HG02938 (cell line): Measurements from ENCODE around the gene PLCH1.
"Not testable (repeated sequence)": the region's sequence is repeated elsewhere in the genome, so short reads cannot be mapped to it uniquely, and the experiment has no call there.

ENCODE experiments used
- ATAC-seq: cut with Tn5 transposase; IDR thresholded peaks from one replicate; pipeline ENCODE4 v1.9.1; 2021; ENCODE audit warnings: mild to moderate bottlenecking, moderate library complexity; ENCODE audit not compliant: unreplicated experiment

The PLCH1 gene

GRCh38 chr3:155431856-155432570, 312.9 kb downstream of the PLCH1 start:
- no peak for ATAC-seq

GRCh38 chr3:155428563-155428962, 316.3 kb downstream of the PLCH1 start:
- no peak for ATAC-seq

- ATAC-seq: no peak
These were observed 318.2 kb downstream of the PLCH1 start for GRCh38 chr3:155426524-155427230.

DNA sequence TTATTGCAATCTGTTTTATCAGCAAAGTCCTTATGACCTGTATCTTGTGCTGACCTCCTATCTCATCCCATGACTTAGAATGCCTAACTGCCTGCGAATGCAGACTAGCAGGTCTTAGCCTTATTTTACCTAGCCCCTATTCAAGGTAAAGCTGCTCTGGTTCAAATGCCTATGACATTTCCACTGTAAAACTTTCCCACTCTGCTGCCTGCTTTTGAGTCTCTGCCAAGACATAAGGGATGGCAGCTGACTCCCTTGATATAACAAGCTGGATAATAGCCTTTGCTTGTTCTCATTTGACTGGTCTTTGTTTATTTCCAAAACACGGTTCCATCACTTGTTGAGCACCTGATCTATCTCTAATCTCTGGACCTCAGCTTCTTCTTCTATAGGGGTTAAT, 319.5 kb downstream of the PLCH1 start:
- no peak for ATAC-seq

DNA sequence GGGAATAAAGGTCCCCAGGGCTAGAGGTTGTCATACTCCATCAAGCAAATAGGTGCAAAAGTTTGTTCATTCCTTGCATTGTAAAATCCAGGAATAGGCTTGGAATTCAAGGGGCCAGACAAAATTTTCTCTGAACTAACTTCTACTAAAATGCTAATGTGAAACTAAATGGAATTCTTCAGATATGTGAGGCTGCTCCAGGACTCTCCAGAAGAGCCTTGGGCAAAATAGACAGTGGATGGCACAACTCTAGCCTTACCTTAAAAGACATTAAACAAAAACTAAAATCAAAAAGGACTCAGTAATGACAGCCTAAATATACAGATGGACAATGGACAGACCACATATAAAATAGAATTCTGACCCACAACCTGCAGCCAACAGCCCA, 320.6 kb downstream of the PLCH1 start:
- ATAC-seq: no peak

- ATAC-seq: no peak
These were observed 321.1 kb downstream of the PLCH1 start for GRCh38 chr3:155423526-155424322.

GRCh38 chr3:155420881-155421486, 323.9 kb downstream of the PLCH1 start:
- no peak for ATAC-seq

DNA sequence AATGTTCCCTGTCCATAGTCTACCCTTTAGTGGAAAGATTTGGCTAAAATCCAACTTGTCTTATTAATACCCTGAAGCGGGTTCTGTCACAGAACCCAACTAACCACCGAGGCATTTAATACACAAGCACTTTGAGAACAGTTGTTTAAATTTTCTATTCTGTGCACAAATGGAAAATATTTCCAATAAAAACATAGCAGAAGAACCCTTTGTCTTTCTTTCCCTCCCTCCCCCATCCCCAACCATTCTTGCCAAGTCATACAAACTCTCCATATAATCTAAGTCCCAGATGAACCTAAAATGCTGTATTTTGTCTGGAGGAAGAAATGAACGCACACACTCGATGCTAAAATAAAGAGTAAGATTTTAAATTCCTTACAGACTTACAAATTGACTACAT, 324.5 kb downstream of the PLCH1 start:
- no peak for ATAC-seq

- no peak for ATAC-seq
These were observed 326.5 kb downstream of the PLCH1 start for GRCh38 chr3:155418407-155418806.

GRCh38 chr3:155417119-155417517, 327.8 kb downstream of the PLCH1 start:
- no peak for ATAC-seq

GRCh38 chr3:155416500-155417118, 328.3 kb downstream of the PLCH1 start:
- ATAC-seq: no peak

- no peak for ATAC-seq
These were observed 332.0 kb downstream of the PLCH1 start for GRCh38 chr3:155412904-155413303.

- peak; percentile 63 for ATAC-seq
These were observed 333.2 kb downstream of the PLCH1 start for GRCh38 chr3:155411500-155412223.

DNA sequence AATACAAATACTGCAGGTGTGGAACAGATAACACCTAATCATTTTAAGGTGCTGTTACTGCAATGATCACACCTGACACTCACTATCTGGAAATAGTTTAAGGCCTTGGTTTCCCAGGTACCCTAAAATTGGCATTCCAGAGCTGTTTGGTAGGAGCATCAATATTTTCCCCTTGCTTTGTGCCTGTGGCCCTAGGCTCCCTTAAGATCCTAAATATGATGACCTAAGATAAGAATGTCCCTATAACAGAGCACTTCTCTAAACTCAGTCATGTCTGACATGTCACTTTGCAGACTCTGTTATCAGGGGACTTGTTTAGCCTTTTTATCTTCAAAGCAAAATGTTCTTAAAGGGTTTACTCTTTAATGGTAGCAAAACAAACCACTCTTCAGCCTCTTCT, 335.5 kb downstream of the PLCH1 start:
- ATAC-seq: no peak

DNA sequence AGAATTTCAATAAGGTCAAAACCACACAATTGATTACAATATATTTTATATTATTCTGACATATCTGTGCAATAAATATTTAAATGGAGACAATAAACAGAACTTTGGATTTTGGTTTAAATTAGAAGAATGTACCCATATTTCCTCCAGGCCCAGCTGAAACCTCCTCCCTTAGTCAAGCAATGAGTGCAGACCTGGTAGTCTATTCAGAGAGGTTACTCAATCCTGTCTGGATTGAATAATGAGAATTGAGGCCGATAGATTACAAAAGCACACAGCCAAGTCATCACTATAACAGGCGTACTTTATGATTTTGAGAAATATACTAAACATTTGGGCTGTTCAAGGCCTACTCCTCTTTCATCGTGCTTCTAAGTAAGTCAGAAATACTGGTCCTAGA, 336.9 kb downstream of the PLCH1 start:
- ATAC-seq: no peak

DNA sequence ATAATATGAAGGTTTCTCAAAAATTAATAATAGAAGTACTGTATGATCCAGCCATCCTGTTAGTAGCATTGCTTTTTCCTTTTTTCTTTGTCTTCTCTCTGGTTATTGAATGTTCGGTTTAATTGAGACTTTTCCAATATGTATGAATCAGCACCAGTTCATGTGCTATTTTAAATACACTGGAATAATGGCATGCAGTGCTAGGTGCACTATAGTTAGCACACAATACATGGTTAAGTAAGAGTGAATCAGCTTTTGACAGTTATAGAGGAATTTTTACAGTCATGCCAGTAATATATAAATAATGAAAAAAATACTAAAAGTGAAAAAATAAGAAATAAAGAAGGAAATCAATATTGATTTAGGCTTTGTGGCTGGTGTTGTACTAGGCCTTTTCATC, 337.5 kb downstream of the PLCH1 start:
- ATAC-seq: no peak

DNA sequence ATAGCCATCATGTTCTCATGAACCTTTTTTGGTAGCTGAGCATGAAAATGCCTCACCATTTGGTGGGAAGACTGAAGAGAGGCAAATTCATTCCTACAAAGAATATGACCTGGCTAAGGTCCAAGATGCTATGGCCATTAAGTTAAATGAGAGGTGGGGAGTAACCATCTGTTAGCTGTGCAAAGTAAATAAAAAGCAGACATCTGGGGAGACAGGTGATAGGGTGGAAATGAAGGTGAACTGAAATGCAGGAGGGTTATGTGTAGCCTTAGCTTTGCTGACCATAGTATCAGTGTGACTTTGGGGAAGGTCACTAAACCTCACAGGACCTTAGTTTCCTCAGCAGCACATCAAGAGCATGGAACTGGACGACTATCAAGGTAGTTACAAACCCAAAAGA, 340.4 kb downstream of the PLCH1 start:
- ATAC-seq: no peak

DNA sequence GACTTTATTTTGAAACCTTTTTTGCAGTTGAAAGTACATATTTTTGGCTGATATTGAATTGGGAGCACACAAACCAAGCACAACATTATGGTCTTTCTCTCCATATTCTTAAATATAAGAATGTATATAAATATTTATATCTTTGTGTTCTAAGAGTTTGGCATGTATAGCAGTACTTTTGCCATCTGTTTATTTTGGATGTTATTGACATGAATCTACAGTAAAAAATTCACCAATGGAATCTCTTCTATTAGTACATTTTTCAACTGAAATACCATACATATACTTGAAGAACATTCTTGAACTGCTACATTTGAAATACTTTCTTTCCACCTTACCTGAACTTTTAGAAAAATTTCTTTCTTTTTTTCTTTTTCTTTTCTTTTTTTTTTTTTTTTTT, 342.2 kb downstream of the PLCH1 start:
- ATAC-seq: no peak

DNA sequence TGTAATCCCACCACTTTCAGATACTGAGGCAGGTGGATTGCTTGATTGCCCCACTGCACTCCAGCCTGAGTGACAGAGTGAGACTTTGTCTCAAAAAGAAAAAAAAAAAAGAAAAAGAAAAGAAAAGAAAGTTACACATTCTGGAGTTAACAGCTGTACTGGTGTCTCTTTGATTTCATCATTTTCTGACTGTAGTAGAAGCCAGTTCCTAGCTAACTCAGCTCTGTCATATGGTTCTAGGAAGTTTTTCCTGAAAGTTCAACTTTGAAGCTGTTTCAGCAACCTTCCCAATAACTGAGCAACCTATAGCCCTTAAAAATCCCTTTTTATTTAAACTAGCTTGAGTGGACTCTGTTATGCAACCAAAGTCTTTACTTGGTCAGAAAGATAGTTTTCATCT, 346.8 kb downstream of the PLCH1 start:
- ATAC-seq: no peak

DNA sequence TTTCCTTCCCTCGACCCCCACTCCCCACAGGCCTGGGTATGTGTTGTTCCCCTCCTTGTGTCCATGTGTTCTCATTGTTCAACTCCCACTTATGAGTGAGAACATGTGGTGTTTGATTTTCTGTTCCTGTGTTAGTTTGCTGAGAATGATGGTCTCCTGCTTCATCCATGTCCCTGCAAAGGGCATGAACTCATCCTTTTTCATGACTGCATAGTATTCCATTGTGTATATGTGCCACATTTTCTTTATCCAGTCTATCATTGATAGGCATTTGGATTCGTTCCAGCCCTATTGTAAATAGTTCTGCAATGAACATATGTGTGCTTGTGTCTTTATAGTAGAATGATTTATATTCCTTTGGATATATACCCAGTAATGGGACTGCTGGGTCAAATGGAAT, 350.0 kb downstream of the PLCH1 start:
- ATAC-seq: not testable (repeated sequence)
